C4-2B (cell line): ENCODE results near the gene SESN3.

Experiments
- CTCF ChIP-seq: fragments of 450-650 bp; conservative IDR thresholded peaks from 2 replicates; pipeline ENCODE4 v1.5.1; 2017; ENCODE audit warnings: mild to moderate bottlenecking
- ZFX ChIP-seq: fragments of 450-650 bp; IDR thresholded peaks from 2 replicates; pipeline ENCODE4 v1.6.1; 2017

- no peak for TF ChIP-seq CTCF
- no peak for TF ChIP-seq ZFX
Measured at GRCh38 chr11:95276139-95276538, 45.1 kb upstream of the SESN3 start.
